Keratinocyte (primary cell): Measurements from ENCODE around the gene SH2B2.

Experiments
- EZH2 ChIP-seq: IDR thresholded peaks from one replicate; pipeline ENCODE4 v1.6.1; 2012; ENCODE audit warnings: inconsistent platforms, mild to moderate bottlenecking, low read length, moderate library complexity
- TF ChIP-seq, protein P1 (sequence below), 3 experiments: IDR thresholded peaks in 1 of 3; conservative IDR thresholded peaks in 1 of 3; optimal IDR thresholded peaks in 1 of 3; 2 replicates in 2 of 3; 3 replicates in 1 of 3; pipeline versions ENCODE3 to v1.5.1; 2011; ENCODE audit warnings: low read length in 3 of 3, mild to moderate bottlenecking in 3 of 3, moderate library complexity in 2 of 3, control low read depth in 1 of 3, inconsistent platforms in 1 of 3; ENCODE audit not compliant: insufficient read depth in 2 of 3; ENCODE audit errors: extremely low read depth in 1 of 3

DNA sequence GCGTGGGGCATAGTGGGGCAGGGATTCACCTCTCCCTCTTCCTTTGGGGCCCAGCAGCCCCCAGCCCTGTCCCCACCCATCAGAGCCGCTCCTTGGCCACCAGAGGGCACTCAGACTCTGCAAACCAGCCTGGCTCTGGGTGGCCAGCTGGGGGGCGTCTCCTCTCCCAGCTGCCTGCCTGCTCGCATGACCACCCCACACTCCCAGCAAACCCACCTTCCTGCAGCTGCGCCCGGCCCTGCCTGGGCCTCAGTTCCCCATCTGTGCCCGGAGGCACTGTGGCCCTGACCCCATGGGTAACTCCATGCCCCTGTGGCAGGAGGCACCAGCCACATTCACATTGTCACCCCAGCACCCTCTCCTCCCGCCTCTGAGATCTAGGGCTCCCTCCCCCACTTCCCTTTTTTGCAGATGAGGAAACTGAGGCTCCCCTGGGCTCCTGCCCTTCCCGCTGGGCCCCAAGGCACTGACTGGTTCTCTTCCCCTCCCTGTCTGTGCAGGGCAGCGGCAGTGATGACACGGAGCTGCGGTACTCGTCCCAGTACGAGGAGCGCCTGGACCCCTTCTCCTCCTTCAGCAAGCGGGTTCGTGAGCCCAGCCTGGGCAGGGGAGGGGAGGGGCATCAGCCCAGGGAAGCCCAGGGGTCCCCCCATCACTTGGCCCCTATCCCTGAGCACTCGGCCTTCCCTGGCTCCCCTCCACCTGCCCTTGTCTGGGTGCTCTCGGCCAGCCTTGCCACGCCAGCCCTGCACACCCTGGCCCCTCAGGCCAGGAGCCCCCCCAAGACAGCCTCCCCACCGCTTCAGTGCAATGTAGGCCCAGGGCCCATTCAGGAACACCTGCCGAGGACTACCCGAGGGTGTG, 6.9 kb upstream of the SH2B2 start:
- TF ChIP-seq EZH2: no peak
- TF ChIP-seq, protein P1, sequence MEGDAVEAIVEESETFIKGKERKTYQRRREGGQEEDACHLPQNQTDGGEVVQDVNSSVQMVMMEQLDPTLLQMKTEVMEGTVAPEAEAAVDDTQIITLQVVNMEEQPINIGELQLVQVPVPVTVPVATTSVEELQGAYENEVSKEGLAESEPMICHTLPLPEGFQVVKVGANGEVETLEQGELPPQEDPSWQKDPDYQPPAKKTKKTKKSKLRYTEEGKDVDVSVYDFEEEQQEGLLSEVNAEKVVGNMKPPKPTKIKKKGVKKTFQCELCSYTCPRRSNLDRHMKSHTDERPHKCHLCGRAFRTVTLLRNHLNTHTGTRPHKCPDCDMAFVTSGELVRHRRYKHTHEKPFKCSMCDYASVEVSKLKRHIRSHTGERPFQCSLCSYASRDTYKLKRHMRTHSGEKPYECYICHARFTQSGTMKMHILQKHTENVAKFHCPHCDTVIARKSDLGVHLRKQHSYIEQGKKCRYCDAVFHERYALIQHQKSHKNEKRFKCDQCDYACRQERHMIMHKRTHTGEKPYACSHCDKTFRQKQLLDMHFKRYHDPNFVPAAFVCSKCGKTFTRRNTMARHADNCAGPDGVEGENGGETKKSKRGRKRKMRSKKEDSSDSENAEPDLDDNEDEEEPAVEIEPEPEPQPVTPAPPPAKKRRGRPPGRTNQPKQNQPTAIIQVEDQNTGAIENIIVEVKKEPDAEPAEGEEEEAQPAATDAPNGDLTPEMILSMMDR (optimal IDR thresholded peaks at IDR 0.05 in 1 of 3, IDR thresholded peaks at IDR 0.05 in 1 of 3, conservative IDR thresholded peaks at IDR 0.05 in 1 of 3; ENCODE audit: extremely low read depth in 1 of 3, insufficient read depth in 2 of 3, low read length in 3 of 3): peak; percentile 60 to 89 (median 78)
